HG03135 (cell line): ENCODE data around the gene LARP4B.
"Not testable (repeated sequence)": the region's sequence is repeated elsewhere in the genome, so short reads cannot be mapped to it uniquely, and the experiment has no call there.

ENCODE experiments used
- ATAC-seq: cut with Tn5 transposase; IDR thresholded peaks from one replicate; pipeline ENCODE4 v1.9.1; 2021; ENCODE audit warnings: mild to moderate bottlenecking, moderate library complexity; ENCODE audit not compliant: unreplicated experiment

The LARP4B gene

DNA sequence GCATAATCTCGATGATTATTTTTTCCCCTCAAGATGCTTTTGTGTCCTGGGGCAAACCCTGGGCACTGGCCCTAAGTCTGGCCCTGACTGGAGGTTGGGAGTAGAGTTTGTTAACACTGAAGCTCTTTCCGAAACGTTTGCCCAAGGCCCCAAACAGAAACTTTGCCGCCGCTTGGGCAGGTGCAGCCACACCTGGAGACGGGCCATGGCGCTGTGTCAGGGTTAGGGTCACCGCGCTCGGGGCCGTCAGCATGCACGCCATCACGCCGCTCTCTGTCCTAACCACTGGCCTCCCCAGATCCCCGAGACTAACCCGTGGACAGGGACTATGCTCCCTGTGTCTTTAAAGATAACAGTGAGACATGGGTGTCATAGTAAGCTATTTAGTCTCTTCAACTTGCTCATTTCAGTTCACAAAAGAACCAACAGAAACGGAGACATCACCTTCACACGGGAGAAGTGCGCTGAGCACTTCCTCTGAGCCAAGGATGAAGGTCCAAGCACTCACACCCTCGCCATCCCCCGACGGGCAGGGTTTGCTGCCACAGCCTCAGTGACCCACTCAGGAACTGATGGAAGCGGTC is 156.8 kb downstream of the LARP4B start:
- ATAC-seq, result no peak

DNA sequence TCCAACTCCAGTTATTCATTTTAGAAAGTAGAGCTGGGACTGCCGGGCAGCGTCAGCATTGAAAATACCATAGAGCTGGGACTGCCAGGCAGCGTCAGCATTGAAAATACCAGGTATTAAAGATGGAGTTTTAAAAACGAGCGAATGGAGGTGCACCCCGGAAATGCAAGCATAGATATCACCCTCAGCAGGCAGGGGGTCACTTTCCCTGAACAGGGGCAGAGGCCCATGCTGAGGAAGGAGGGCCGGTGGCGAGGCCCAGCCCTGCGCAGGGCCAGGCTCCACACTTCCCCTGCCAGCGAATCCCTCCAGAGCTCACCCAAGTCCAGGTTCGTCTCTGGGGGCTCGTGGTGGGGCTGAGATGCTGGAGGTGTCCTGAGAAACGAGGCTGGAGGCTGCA is 157.3 kb downstream of the LARP4B start:
- no peak for ATAC-seq

DNA sequence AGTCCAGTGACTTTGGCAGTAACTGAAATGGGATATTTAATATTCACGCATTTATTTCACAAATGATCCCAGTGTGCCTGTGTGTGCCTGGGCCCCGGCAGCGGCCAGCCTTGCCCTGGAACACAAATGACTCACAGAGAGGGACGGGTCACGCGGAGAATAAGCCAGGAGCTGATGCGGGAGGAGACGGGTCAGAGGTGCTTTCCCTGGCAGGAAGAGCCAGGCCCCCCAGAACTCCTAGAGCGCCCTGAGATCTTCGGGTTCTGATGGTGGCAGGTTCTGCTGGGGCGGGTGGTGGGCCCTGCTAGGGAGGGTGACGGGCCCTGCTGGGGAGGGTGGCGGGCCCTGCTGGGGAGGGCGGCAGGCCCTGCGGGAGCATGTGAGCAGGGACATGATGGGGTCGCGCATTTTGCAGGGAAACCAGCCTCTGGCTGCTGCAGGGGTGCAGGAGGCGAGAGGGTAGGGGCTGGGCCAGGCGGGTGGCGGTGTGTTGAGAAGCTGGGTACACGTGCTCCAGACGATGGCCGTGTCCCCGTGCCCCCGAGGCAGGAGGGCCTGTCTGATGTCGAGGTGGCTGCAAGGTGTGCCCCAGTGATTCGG is 157.8 kb downstream of the LARP4B start:
- no peak for ATAC-seq

DNA sequence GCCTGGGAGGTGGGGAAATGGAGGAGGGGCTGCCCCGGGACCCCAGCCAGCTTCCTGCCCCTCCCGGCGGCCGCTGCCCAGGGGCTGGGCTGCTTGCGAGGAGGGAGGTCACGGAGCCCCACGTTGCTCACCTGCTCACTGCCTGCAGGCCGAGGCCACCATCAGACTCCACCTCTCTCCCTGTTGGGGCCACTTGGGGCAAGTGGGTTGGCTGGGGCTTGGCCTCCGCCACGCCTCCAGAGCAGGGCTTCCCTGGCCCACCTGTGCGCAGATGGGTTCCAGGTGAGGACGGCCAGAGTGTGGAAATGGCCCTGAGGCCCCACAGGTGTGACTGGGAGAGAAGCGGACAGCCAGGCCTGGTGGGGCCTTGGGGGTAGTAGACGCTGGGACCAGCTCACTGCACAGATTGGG is 159.3 kb downstream of the LARP4B start:
- ATAC-seq, result no peak

DNA sequence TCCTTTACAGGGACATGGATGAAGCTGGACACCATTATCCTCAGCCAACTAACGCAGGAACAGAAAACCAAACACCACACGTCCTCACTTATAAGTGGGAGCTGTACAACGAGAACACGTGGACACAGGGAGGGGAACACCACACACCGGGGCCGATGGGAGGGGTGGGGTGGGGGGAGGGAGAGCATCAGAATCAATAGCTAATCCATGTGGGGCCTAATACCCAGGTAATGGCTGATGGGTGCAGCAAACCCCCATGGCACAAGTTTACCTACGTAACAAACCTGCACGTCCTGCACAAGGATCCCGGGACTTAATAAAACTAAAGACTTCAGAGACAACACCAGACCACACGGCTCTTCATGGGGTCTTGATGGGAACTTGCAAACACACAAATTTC is 159.9 kb downstream of the LARP4B start:
- ATAC-seq, result no peak

DNA sequence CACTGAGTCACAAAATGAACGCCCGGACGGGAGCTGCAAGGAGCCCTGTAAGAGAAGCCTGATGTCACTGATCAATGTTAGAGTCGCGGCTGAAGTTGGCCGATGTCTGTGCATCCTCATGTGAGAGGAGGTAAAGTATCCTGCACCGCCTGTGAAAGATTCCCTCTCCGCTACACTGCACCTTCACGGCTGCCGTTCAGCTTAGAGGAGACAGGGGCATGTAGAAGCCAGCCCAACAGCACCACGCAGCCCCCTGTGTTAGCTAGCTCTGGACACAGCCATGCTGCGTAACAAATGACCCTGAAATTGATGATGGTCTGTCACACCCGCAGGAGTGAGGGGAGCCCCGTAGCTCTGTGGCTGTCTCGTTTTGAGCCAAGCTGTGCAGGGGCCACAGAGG is 160.5 kb downstream of the LARP4B start:
- no peak for ATAC-seq

DNA sequence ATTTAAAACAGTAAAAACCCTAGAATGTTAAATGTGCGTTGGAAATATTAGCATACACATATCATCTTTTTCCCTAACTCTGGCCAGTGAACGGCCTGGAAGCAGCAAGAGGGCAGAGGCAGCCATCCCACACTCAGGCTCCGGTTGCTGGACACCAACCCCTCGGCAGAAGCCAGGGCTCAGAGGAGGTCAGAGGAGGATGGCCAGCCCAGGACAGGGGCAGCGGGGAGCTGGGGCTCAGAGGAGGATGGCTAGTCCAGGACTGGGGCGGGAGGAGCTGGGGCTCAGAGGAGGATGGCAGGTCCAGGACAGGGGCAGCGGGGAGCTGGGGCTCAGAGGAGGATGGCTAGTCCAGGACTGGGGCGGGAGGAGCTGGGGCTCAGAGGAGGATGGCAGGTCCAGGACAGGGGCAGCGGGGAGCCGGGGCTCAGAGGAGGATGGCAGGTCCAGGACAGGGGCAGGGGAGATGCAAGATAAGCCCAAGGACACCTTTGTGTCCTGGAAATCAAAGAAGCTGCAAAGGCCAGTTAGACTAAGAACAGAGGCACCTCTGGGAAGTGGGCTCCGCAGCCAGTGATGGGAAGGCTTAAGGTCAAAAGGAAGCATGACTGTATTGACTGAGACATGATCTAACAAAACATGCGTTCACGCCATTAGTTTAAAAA is 161.3 kb downstream of the LARP4B start:
- ATAC-seq, result not testable (repeated sequence)

DNA sequence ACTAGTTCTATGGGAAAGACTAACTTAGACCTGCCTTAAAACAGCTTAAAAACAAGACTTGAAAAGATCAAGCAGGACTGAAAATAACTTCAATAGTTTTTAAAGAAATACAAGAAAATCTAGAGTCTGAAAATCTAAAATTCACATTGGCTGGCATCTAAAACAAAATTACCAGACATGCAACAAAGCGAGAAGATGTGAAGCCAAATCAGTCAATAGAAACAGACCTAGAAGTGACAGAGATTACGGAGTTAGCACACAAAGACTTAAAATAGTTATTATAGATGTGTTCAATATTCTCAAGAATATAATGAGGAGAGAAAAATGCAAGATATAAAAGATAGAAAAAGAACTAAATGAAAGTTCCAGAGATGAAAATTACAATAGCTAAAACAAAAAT is 163.7 kb downstream of the LARP4B start:
- no peak for ATAC-seq

DNA sequence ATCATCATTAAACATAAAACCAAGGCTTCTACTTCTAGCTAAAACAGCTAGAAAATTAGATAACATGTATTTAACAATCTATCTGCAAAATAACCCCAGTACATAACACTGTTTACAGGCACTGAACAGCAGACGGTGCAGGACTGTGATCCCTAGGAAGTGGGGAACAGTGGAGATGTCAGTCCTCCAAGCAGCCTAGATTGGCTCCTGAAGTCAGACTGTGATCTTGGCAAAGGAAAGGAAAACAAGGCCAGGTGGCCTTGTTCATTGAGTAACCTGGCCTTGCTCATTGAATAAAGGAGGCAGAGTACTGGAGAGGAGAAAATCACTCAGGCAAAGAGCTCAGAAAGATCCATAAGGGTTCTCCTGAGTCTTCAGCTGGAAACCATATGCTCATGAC is 164.3 kb downstream of the LARP4B start:
- no peak for ATAC-seq

DNA sequence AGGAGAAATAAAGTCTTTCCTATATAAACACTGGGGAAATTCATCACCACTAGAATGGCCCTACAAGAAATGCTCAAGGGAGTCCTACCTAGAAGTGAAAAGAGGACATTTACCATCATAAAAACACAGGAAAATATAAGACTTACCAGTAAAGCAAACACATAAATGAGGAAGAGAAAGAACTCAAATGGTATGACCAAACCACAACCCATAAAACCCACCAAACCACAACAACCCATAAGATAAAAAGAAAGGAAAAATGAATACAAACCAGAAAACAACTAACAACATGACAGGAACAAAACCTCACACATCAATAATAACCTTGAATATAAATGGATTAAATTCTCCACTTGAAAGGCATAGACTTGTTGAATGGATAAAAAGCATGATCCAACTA is 170.1 kb downstream of the LARP4B start:
- no peak for ATAC-seq

DNA sequence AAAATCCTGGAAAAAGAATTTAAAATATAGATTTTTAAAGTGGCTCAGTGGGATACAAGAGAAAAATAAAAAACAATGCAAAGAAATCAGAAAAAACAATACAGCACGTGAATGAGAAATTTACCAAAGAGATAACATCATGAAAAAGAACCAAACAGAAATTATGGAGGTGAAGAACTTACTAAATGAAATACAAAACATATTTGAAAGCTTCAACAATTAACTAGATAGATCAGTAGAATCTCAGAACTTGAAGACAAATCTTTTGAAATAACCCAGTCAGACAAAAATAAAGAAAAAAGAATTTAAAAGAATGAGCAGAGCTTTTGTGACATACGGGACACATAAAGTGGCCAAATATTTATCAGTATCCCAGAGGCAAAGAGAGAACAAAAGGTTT is 170.9 kb downstream of the LARP4B start:
- ATAC-seq, result no peak

DNA sequence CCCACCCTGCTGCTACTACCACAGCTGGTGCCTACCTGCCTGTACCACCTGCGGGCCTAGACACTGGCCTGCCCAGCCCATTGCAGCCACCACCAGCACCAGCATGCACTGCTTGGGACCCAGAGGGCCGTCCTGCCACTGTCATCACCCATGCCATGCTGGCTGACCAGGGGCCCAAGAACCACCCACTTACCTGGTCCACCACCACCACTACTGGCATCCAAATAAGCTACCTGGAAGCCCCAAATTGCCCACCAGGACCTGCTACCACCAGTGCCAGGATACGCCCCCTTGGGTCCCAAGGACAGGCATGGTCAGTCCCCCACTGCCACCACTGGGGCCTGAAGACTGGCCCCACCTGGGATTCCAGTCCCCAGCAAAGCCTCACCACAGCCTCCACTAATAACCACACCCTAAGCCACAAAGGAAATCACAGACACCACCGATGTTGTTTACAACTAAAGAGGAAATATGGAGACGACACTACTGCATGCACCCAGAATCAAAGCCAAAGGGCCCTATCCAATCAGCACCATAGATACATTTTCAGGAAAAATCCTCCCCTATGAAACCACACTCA is 171.5 kb downstream of the LARP4B start:
- ATAC-seq, result no peak
